HCT116 (cell line): ENCODE results near the gene GRK1. TPM values are rescaled to one million over a fixed set of nuclear protein-coding genes. Genes with fewer than 3 reads are reported as not detected.

Experiments
- ATAC-seq: fragments of 200-7000 bp; cut with Tn5 transposase; 2 replicates; pipeline ENCODE4 v1.9.1; 2020; ENCODE audit warnings: mild to moderate bottlenecking, moderate library complexity
- BruUV-seq: library from RNA; stranded (reverse); fragments of 400-500 nt; replicated peaks from 2 replicates; lab custom pipeline; 2021; lab: Mats Ljungman, UMichigan
- CTCF ChIA-PET: fragments of 300-600 bp; sonication (Branson Sonifier 250); formaldehyde crosslinking; loops from one replicate; lab custom pipeline; 2021; ENCODE audit warnings: antibody characterized with exemption; lab: Charles Lee
- POLR2A ChIA-PET: fragments of 300-600, 350-600 bp; sonication (Branson Sonifier 250); formaldehyde crosslinking; loops from one replicate; lab custom pipeline; 2021; ENCODE audit warnings: antibody characterized with exemption; lab: Charles Lee
- RAD21 ChIA-PET, 2 experiments: fragments of 300-600 bp; sonication (Branson Sonifier 250); formaldehyde crosslinking; loops; one replicate each; lab custom pipeline; 2023; ENCODE audit warnings: low total read pairs in 2 of 2; ENCODE audit not compliant: uncharacterized antibody in 2 of 2, unreplicated experiment in 2 of 2, low non-redundant PET in 1 of 2; lab: Charles Lee
- DNase-seq: peaks from one replicate; pipeline ENCODE4 v3.0.0-alpha.2; 2010; ENCODE audit warnings: low read depth, low spot score
- H2AFZ ChIP-seq: fragments of 200-600 bp; shearing (Covaris generic), sonication (generic); 2 replicates; pipeline ENCODE4 v1.6.1; 2017; ENCODE audit warnings: low read depth, mixed run types, mixed read lengths, antibody characterized with exemption, low read length; ENCODE audit not compliant: poor library complexity, severe bottlenecking
- H3K27ac ChIP-seq: 2 replicates; pipeline ENCODE4 v1.5.1; 2012; ENCODE audit warnings: low read depth, low read length
- H3K27me3 ChIP-seq: fragments of 200-600 bp; sonication (generic); 2 replicates; pipeline ENCODE4 v1.6.1; 2016; ENCODE audit warnings: mixed run types, low read length, mixed read lengths; ENCODE audit not compliant: insufficient read depth
- H3K36me3 ChIP-seq, 2 experiments: fragments of 200-500 bp in 1 of 2; fragments of 200-600 bp in 1 of 2; sonication (Bioruptor generic) in 1 of 2; sonication (generic) in 1 of 2; 2 replicates each; pipeline versions ENCODE4 v1.5.1 to v1.6.1; 2014 to 2016; ENCODE audit warnings: low read length in 2 of 2, inconsistent platforms in 1 of 2, mixed read lengths in 1 of 2, mixed run types in 1 of 2; ENCODE audit not compliant: insufficient read depth in 2 of 2, control insufficient read depth in 1 of 2
- H3K4me1 ChIP-seq, 2 experiments: fragments of 200-600 bp in 1 of 2; sonication (generic) in 1 of 2; 2 replicates each; pipeline versions ENCODE4 v1.5.1 to v1.6.1; 2012 to 2017; ENCODE audit warnings: low read length in 2 of 2, inconsistent platforms in 1 of 2, mild to moderate bottlenecking in 1 of 2, mixed read lengths in 1 of 2, mixed run types in 1 of 2, moderate library complexity in 1 of 2; ENCODE audit not compliant: insufficient read depth in 2 of 2, control insufficient read depth in 1 of 2
- H3K4me2 ChIP-seq: fragments of 200-600 bp; sonication (generic); 2 replicates; pipeline ENCODE4 v1.6.1; 2017; ENCODE audit warnings: mixed run types, low read length, mixed read lengths
- H3K4me3 ChIP-seq, 2 experiments: fragments of 200-600 bp in 1 of 2; sonication (generic) in 1 of 2; replicated peaks in 1 of 2; 2 replicates each; pipeline ENCODE4 v1.5.1; 2011 to 2016; ENCODE audit warnings: low read length in 2 of 2, control low read depth in 1 of 2, low read depth in 1 of 2, mild to moderate bottlenecking in 1 of 2, mixed read lengths in 1 of 2, mixed run types in 1 of 2
- H3K79me2 ChIP-seq: fragments of 200-600 bp; sonication (generic); 2 replicates; pipeline ENCODE4 v1.6.1; 2017; ENCODE audit warnings: mild to moderate bottlenecking, mixed run types, low read length, moderate library complexity, mixed read lengths; ENCODE audit not compliant: insufficient read depth
- H3K9ac ChIP-seq: fragments of 200-600 bp; sonication (generic); 2 replicates; pipeline ENCODE4 v1.6.1; 2016; ENCODE audit warnings: low read length, mixed read lengths
- H3K9me2 ChIP-seq: fragments of 200-600 bp; sonication (generic), shearing (Covaris generic); 2 replicates; pipeline ENCODE4 v1.6.1; 2017; ENCODE audit warnings: mixed run types, mild to moderate bottlenecking, moderate library complexity; ENCODE audit not compliant: insufficient read depth
- H3K9me3 ChIP-seq, 2 experiments: fragments of 200-500 bp in 1 of 2; fragments of 200-600 bp in 1 of 2; sonication (Bioruptor generic) in 1 of 2; sonication (generic) in 1 of 2; 2 replicates each; pipeline ENCODE4 v1.6.1; 2014 to 2017; ENCODE audit warnings: low read length in 2 of 2, mixed read lengths in 2 of 2, inconsistent platforms in 1 of 2, low read depth in 1 of 2, mild to moderate bottlenecking in 1 of 2, mixed run types in 1 of 2, moderate library complexity in 1 of 2; ENCODE audit not compliant: control insufficient read depth in 1 of 2, insufficient read depth in 1 of 2
- H4K20me1 ChIP-seq: fragments of 200-600 bp; sonication (generic), shearing (Covaris generic); 2 replicates; pipeline ENCODE4 v1.6.1; 2017; ENCODE audit warnings: mixed run types, mild to moderate bottlenecking, moderate library complexity; ENCODE audit not compliant: insufficient read depth
- CEBPB ChIP-seq: IDR thresholded peaks from 2 replicates; pipeline ENCODE4 v1.6.1; 2012; ENCODE audit warnings: low read depth
- CTCF ChIP-seq, 3 experiments: fragments of 200-600 bp in 1 of 3; sonication (generic) in 1 of 3; IDR thresholded peaks in 2 of 3; conservative IDR thresholded peaks in 1 of 3; 2 replicates each; pipeline ENCODE4 v1.5.1; 2012 to 2017; ENCODE audit warnings: low read depth in 2 of 3, low read length in 2 of 3, antibody characterized with exemption in 1 of 3, borderline replicate concordance in 1 of 3, control low read depth in 1 of 3, mild to moderate bottlenecking in 1 of 3, mixed read lengths in 1 of 3, mixed run types in 1 of 3, moderate library complexity in 1 of 3; ENCODE audit not compliant: insufficient read depth in 1 of 3
- ELF1 ChIP-seq: IDR thresholded peaks from 2 replicates; pipeline ENCODE4 v1.6.1; 2012; ENCODE audit warnings: low read depth, borderline replicate concordance
- EZH2 ChIP-seq: fragments of 200-600 bp; sonication (generic); IDR thresholded peaks from 2 replicates; pipeline ENCODE4 v1.6.1; 2017; ENCODE audit warnings: antibody characterized with exemption, mixed run types
- EZH2phosphoT487 ChIP-seq: fragments of 200-600 bp; IDR thresholded peaks from 2 replicates; pipeline ENCODE4 v1.6.1; 2018; ENCODE audit warnings: antibody characterized with exemption, borderline replicate concordance
- JUND ChIP-seq: IDR thresholded peaks from 2 replicates; pipeline ENCODE4 v1.6.1; 2012
- MAX ChIP-seq: IDR thresholded peaks from 2 replicates; pipeline ENCODE4 v1.6.1; 2012
- POLR2A ChIP-seq: IDR thresholded peaks from 2 replicates; pipeline ENCODE4 v1.7.0; 2011; ENCODE audit warnings: borderline replicate concordance; ENCODE audit not compliant: insufficient read depth, insufficient read length; ENCODE audit errors: extremely low read depth
- RAD21 ChIP-seq: IDR thresholded peaks from 2 replicates; pipeline ENCODE4 v1.6.1; 2012; ENCODE audit warnings: low read depth, mild to moderate bottlenecking
- REST ChIP-seq: IDR thresholded peaks from 2 replicates; pipeline ENCODE4 v1.6.1; 2012; ENCODE audit warnings: low read depth
- SIN3A ChIP-seq: IDR thresholded peaks from 2 replicates; pipeline ENCODE4 v1.6.1; 2012; ENCODE audit warnings: low read depth
- SP1 ChIP-seq: IDR thresholded peaks from 2 replicates; pipeline ENCODE4 v1.6.1; 2012; ENCODE audit warnings: low read depth
- SRF ChIP-seq: IDR thresholded peaks from 2 replicates; pipeline ENCODE4 v1.6.1; 2012; ENCODE audit warnings: low read depth
- TCF7L2 ChIP-seq: IDR thresholded peaks from 2 replicates; pipeline ENCODE4 v1.7.0; 2011; ENCODE audit warnings: borderline replicate concordance, inconsistent platforms; ENCODE audit not compliant: insufficient read depth, insufficient read length; ENCODE audit errors: extremely low read depth
- ZFX ChIP-seq: fragments of 450-650 bp; IDR thresholded peaks from 2 replicates; pipeline ENCODE4 v1.6.1; 2017
- ZNF274 ChIP-seq: fragments of 200-500 bp; sonication (Bioruptor generic); IDR thresholded peaks from 2 replicates; pipeline ENCODE4 v1.6.1; 2014; ENCODE audit warnings: mild to moderate bottlenecking, low read depth, low read length, inconsistent platforms
- intact Hi-C: fragments of 100-400 bp; cut with micrococcal nuclease; formaldehyde crosslinking; loops from 2 replicates; pipeline ENCODE4 v1.10.0; 2022
- total RNA-seq: library from RNA; stranded (reverse); gene quantifications from one replicate; pipeline ENCODE4 v1.2.1, GENCODE V29; 2021; ENCODE audit not compliant: unreplicated experiment

GRK1 gene
- total RNA-seq, 1 experiment from 2014 or later: not detected

GRCh38 chr13:113742445-113743120 is 75.6 kb downstream of the GRK1 start (continued):
- TF ChIP-seq CTCF (IDR thresholded peaks at IDR 0.05 in 2 of 3, conservative IDR thresholded peaks at IDR 0.05 in 1 of 3; ENCODE audit: borderline replicate concordance in 1 of 3, insufficient read depth in 1 of 3, low read depth in 2 of 3, low read length in 2 of 3): no peak
- TF ChIP-seq EZH2phosphoT487: no peak
- TF ChIP-seq SP1: no peak

- TF ChIP-seq SIN3A (no peak), REST (no peak), TCF7L2 (no peak), POLR2A (no peak), RAD21 (no peak), CEBPB (no peak), ZFX (no peak), ZNF274 (no peak), EZH2 (no peak), ELF1 (no peak), MAX (no peak), SRF (no peak), JUND (no peak), CTCF (IDR thresholded peaks at IDR 0.05 in 2 of 3, conservative IDR thresholded peaks at IDR 0.05 in 1 of 3; ENCODE audit: borderline replicate concordance in 1 of 3, insufficient read depth in 1 of 3, low read depth in 2 of 3, low read length in 2 of 3) (no peak)
- Histone ChIP-seq H3K36me3 (no peaks in the 10 kb centered on the region), H3K9ac (no peak overlapping the region), H3K27me3 (no peaks in the 10 kb centered on the region), H4K20me1 (no peaks in the 10 kb centered on the region), H3K9me3 (no peaks in the 10 kb centered on the region), H3K79me2 (no peaks in the 10 kb centered on the region), H3K4me1 (peaks cover 9 to 14% of the 10 kb centered on the region in 2 experiments), H3K9me2 (no peaks in the 10 kb centered on the region), H3K4me3 (no peak overlapping the region), H2AFZ (no peak overlapping the region), H3K27ac (no peak overlapping the region), H3K4me2 (no peak overlapping the region)
- intact Hi-C loops: no loop called here
- CTCF ChIA-PET: no interaction called here
- DNase-seq: no peak
- RAD21 ChIA-PET: no interaction called here
- POLR2A ChIA-PET: no interaction called here
- no TSS peak for BruUV-seq
- no peak for ATAC-seq
Measured at GRCh38 chr13:113743366-113744195, 76.6 kb downstream of the GRK1 start.
